M059J (cell line): ENCODE data around the gene PRH2. TPM values are rescaled to one million over a fixed set of nuclear protein-coding genes. Genes with fewer than 3 reads are reported as not detected.

Experiments used
- DNase-seq: peaks from one replicate; pipeline ENCODE4 v3.0.0-alpha.2; 2012; ENCODE audit warnings: low read depth
- total RNA-seq: library from RNA; depleted of rRNA; stranded (reverse); fragments of >200 nt; shearing (Covaris generic); gene quantifications from 2 replicates; pipeline ENCODE4 v1.2.3, GENCODE V29; 2014; rRNA removed

Gene PRH2
- total RNA-seq, 1 experiment from 2014 or later, result not detected

- no peak for DNase-seq
These were observed 31.2 kb downstream of the PRH2 start for GRCh38 chr12:10960211-10960610.

GRCh38 chr12:10965476-10965875 lies 36.4 kb downstream of the PRH2 start:
- no peak for DNase-seq

- no peak for DNase-seq
These were observed 37.3 kb downstream of the PRH2 start for GRCh38 chr12:10966314-10966713.

- DNase-seq, result peak; percentile 81
These were observed 38.4 kb downstream of the PRH2 start for GRCh38 chr12:10967409-10967808.

GRCh38 chr12:10968765-10969456 lies 39.9 kb downstream of the PRH2 start:
- DNase-seq, result peak; percentile 91

- DNase-seq, result no peak
These were observed 45.9 kb downstream of the PRH2 start for GRCh38 chr12:10974965-10975364.

GRCh38 chr12:10982244-10982643 lies 53.2 kb downstream of the PRH2 start:
- no peak for DNase-seq

Other genes with a start within 250 kb of the PRH2 start
- gene YBX3, start 205.9 kb upstream of the PRH2 start, total RNA-seq, result 44.7 and 46.6 TPM in 2 replicates
- gene TAS2R7, start 126.6 kb upstream of the PRH2 start, total RNA-seq, result not detected in 2 replicates
- not detected in 2 replicates for gene TAS2R8, start 122.0 kb upstream of the PRH2 start, total RNA-seq
- not detected in 2 replicates for gene TAS2R9, start 119.1 kb upstream of the PRH2 start, total RNA-seq
- gene TAS2R10, start 102.9 kb upstream of the PRH2 start, total RNA-seq, result not detected in 2 replicates
- gene PRR4, start 79.8 kb upstream of the PRH2 start, total RNA-seq, result not detected in 2 replicates
- gene PRH1, start 45.0 kb upstream of the PRH2 start, total RNA-seq, result 3.6 and 14.5 TPM in 2 replicates
- not detected in 2 replicates for gene TAS2R13, start 19.7 kb upstream of the PRH2 start, total RNA-seq
- 0.34 and 0.89 TPM in 2 replicates for gene TAS2R14, start 10.0 kb downstream of the PRH2 start, total RNA-seq
- gene TAS2R50, start 57.7 kb downstream of the PRH2 start, total RNA-seq, result 0.25 TPM in 1 of 2 replicates, not detected in the other
- 0.07 TPM in 1 of 2 replicates, not detected in the other for gene TAS2R20, start 69.1 kb downstream of the PRH2 start, total RNA-seq
- gene TAS2R19, start 93.4 kb downstream of the PRH2 start, total RNA-seq, result 0.22 TPM in 1 of 2 replicates, not detected in the other
- gene TAS2R31, start 102.2 kb downstream of the PRH2 start, total RNA-seq, result 0.12 and 0.27 TPM in 2 replicates
- not detected in 2 replicates for gene TAS2R46, start 133.1 kb downstream of the PRH2 start, total RNA-seq
- gene TAS2R43, start 163.1 kb downstream of the PRH2 start, total RNA-seq, result 0.25 TPM in 1 of 2 replicates, not detected in the other
- gene TAS2R30, start 205.4 kb downstream of the PRH2 start, total RNA-seq, result 0.89 TPM in 1 of 2 replicates, not detected in the other
- gene SMIM10L1, start 242.0 kb downstream of the PRH2 start, total RNA-seq, result 8.1 and 10.7 TPM in 2 replicates